ENCODE results near the gene MTX3. TPM values are rescaled to one million over a fixed set of nuclear protein-coding genes. Genes with fewer than 3 reads are reported as not detected.

MTX3 gene
- polyA plus RNA-seq, 1 experiment, result 15.2 TPM

GRCh38 chr5:79959407-79959806 is 31.7 kb downstream of the MTX3 start:
- TF ChIP-seq CTCF (IDR thresholded peaks at IDR 0.05; ENCODE audit: low read depth, low read length), result no peak
- no peak for DNase-seq (ENCODE audit: low read depth, low spot score)
- Histone ChIP-seq H3K27ac (ENCODE audit: low read depth, low read length) (no peak overlapping the region), H3K9me3 (ENCODE audit: control insufficient read depth, insufficient read depth, low read length) (no peaks in the 10 kb centered on the region), H3K4me3 (ENCODE audit: low read depth, low read length) (no peak overlapping the region), H3K27me3 (ENCODE audit: control insufficient read depth, insufficient read depth, low read length) (no peaks in the 10 kb centered on the region)
- POLR2A ChIA-PET, result no interaction called here
- CTCF ChIA-PET, result interaction anchor here (1.9 kb wide), 1 partner anchor 124 kb away, joined by 7 read pairs; no protein-coding TSS in a partner anchor

GRCh38 chr5:79955941-79956670 is 35.0 kb downstream of the MTX3 start:
- Histone ChIP-seq H3K27me3 (ENCODE audit: control insufficient read depth, insufficient read depth, low read length) (no peaks in the 10 kb centered on the region), H3K27ac (ENCODE audit: low read depth, low read length) (no peak overlapping the region), H3K9me3 (ENCODE audit: control insufficient read depth, insufficient read depth, low read length) (no peaks in the 10 kb centered on the region), H3K4me3 (ENCODE audit: low read depth, low read length) (no peak overlapping the region)
- ChIA-PET POLR2A (no interaction called here), CTCF (interaction anchor here (0.6 kb wide), 1 partner anchor 451 kb away, joined by 3 read pairs; no protein-coding TSS in a partner anchor)
- no peak for DNase-seq (ENCODE audit: low read depth, low spot score)
- TF ChIP-seq CTCF (IDR thresholded peaks at IDR 0.05; ENCODE audit: low read depth, low read length), result no peak

- H3K27ac ChIP-seq (ENCODE audit: low read depth, low read length), result no peak overlapping the region
- no peak for DNase-seq (ENCODE audit: low read depth, low spot score)
- peaks cover under 1% of the 10 kb centered on the region for H3K27me3 ChIP-seq (ENCODE audit: control insufficient read depth, insufficient read depth, low read length)
- ChIA-PET CTCF (interaction anchor here (0.6 to 1.1 kb wide), 2 partner anchors 128 to 452 kb away, joined by 3 to 4 read pairs; no protein-coding TSS in a partner anchor), POLR2A (interaction anchor here (1.0 kb wide), 1 partner anchor 35 kb away, joined by 3 read pairs; no protein-coding TSS in a partner anchor)
- no peaks in the 10 kb centered on the region for H3K9me3 ChIP-seq (ENCODE audit: control insufficient read depth, insufficient read depth, low read length)
- TF ChIP-seq CTCF (IDR thresholded peaks at IDR 0.05; ENCODE audit: low read depth, low read length), result no peak
- H3K4me3 ChIP-seq (ENCODE audit: low read depth, low read length), result no peak overlapping the region
These were observed 35.6 kb downstream of the MTX3 start for GRCh38 chr5:79955356-79955895.

GRCh38 chr5:79954620-79955019 is 36.4 kb downstream of the MTX3 start:
- ChIA-PET CTCF (interaction anchor here (1.1 kb wide), 1 partner anchor 129 kb away, joined by 4 read pairs; no protein-coding TSS in a partner anchor), POLR2A (interaction anchor here (0.6 to 1.0 kb wide), 2 partner anchors 36 to 790 kb away, joined by 3 to 5 read pairs; no protein-coding TSS in a partner anchor)

More at GRCh38 chr5:79954620-79955019, 36.4 kb downstream of the MTX3 start:
- Histone ChIP-seq H3K4me3 (ENCODE audit: low read depth, low read length) (no peak overlapping the region), H3K27me3 (ENCODE audit: control insufficient read depth, insufficient read depth, low read length) (peaks cover 3% of the 10 kb centered on the region), H3K27ac (ENCODE audit: low read depth, low read length) (no peak overlapping the region), H3K9me3 (ENCODE audit: control insufficient read depth, insufficient read depth, low read length) (no peaks in the 10 kb centered on the region)
- no peak for TF ChIP-seq CTCF (IDR thresholded peaks at IDR 0.05; ENCODE audit: low read depth, low read length)
- no peak for DNase-seq (ENCODE audit: low read depth, low spot score)
